Measurements from ENCODE around the gene RD3L. TPM values are rescaled to one million over a fixed set of nuclear protein-coding genes. Genes with fewer than 3 reads are reported as not detected.

RD3L gene
- total RNA-seq, 1 donor from 2014 or later = not detected

DNA sequence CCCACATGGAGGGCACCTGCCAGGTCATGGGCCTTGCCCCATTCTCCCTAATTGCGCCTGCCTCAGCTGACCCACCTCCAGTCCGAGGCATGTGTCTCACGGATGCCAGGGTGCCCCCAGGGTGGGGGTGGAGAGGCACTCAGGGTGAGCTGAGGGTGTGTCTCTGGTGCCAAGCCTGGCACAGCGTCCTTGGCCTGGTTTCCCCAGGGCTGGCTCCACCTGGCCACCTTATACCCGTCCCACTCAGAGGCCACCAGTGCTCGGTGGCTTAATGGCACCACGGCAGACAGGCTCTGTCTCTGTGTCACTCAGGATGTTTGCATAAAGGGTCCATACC, 47.6 kb downstream of the RD3L start:
- no peak for DNase-seq (ENCODE audit: low spot score)
- H3K36me3 Mint-ChIP-seq (ENCODE audit: low read depth) = peaks cover 2% of the 10 kb centered on the region

GRCh38 chr14:103894034-103894722, 48.2 kb downstream of the RD3L start:
- Mint-ChIP-seq H3K27me3 (ENCODE audit: low read depth) (no peaks in the 10 kb centered on the region), H3K36me3 (ENCODE audit: low read depth) (peaks cover 2% of the 10 kb centered on the region), H3K27ac (ENCODE audit: unreplicated experiment) (no peak overlapping the region), H3K4me1 (ENCODE audit: low read depth) (no peaks in the 10 kb centered on the region), H3K4me3 (ENCODE audit: unreplicated experiment) (no peak overlapping the region), H3K9me3 (ENCODE audit: low read depth) (no peaks in the 10 kb centered on the region)
- DNase-seq (ENCODE audit: low spot score) = no peak
- TF ChIP-seq CTCF (IDR thresholded peaks at IDR 0.05) = no peak

More for the DNA sequence above, 47.6 kb downstream of the RD3L start:
- TF ChIP-seq CTCF (IDR thresholded peaks at IDR 0.05) = no peak
- Mint-ChIP-seq H3K4me3 (ENCODE audit: unreplicated experiment) (no peak overlapping the region), H3K27me3 (ENCODE audit: low read depth) (no peaks in the 10 kb centered on the region), H3K9me3 (ENCODE audit: low read depth) (no peaks in the 10 kb centered on the region), H3K27ac (ENCODE audit: unreplicated experiment) (no peak overlapping the region), H3K4me1 (ENCODE audit: low read depth) (no peaks in the 10 kb centered on the region)

- no peak for TF ChIP-seq CTCF (IDR thresholded peaks at IDR 0.05)
- peaks cover 2% of the 10 kb centered on the region for H3K36me3 Mint-ChIP-seq (ENCODE audit: low read depth)
- no peak overlapping the region for H3K4me3 Mint-ChIP-seq (ENCODE audit: unreplicated experiment)
- H3K27ac Mint-ChIP-seq (ENCODE audit: unreplicated experiment) = no peak overlapping the region
- DNase-seq (ENCODE audit: low spot score) = no peak
- H3K27me3 Mint-ChIP-seq (ENCODE audit: low read depth) = no peaks in the 10 kb centered on the region
- no peaks in the 10 kb centered on the region for H3K9me3 Mint-ChIP-seq (ENCODE audit: low read depth)
- no peaks in the 10 kb centered on the region for H3K4me1 Mint-ChIP-seq (ENCODE audit: low read depth)
Measured at GRCh38 chr14:103892247-103892646, 50.1 kb downstream of the RD3L start.

DNA sequence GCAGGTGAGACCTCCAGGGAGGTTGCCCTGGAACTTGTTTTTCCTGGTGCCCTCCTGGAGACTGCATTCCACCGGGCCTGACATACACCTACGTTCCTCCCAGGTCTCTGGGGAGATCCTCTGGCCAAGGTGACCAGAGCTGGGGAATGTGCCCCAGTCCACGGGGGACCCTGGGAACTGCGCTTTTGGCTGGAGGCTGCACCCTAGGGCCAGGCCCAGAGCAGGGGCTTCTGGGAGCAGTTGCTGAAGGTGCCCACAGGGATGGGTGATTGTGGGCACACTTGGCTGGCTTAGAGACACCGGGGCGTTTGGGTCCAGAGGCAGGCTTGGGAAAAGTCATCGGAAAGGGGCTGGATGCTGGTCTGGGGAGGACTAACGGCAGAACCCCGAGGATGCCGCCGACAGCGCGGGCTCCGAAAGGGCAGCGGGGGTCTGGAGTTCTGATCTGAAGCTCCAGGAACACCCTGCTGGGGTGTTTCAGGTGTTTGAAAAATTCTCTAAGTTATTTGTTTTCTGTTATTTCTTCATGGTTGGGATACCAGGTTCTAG, 50.6 kb downstream of the RD3L start:
- Mint-ChIP-seq H3K9me3 (ENCODE audit: low read depth) (no peaks in the 10 kb centered on the region), H3K36me3 (ENCODE audit: low read depth) (peaks cover 2% of the 10 kb centered on the region), H3K27me3 (ENCODE audit: low read depth) (peaks cover 1% of the 10 kb centered on the region), H3K27ac (ENCODE audit: unreplicated experiment) (no peak overlapping the region), H3K4me3 (ENCODE audit: unreplicated experiment) (no peak overlapping the region), H3K4me1 (ENCODE audit: low read depth) (no peaks in the 10 kb centered on the region)
- TF ChIP-seq CTCF (IDR thresholded peaks at IDR 0.05) = no peak
- no peak for DNase-seq (ENCODE audit: low spot score)

DNA sequence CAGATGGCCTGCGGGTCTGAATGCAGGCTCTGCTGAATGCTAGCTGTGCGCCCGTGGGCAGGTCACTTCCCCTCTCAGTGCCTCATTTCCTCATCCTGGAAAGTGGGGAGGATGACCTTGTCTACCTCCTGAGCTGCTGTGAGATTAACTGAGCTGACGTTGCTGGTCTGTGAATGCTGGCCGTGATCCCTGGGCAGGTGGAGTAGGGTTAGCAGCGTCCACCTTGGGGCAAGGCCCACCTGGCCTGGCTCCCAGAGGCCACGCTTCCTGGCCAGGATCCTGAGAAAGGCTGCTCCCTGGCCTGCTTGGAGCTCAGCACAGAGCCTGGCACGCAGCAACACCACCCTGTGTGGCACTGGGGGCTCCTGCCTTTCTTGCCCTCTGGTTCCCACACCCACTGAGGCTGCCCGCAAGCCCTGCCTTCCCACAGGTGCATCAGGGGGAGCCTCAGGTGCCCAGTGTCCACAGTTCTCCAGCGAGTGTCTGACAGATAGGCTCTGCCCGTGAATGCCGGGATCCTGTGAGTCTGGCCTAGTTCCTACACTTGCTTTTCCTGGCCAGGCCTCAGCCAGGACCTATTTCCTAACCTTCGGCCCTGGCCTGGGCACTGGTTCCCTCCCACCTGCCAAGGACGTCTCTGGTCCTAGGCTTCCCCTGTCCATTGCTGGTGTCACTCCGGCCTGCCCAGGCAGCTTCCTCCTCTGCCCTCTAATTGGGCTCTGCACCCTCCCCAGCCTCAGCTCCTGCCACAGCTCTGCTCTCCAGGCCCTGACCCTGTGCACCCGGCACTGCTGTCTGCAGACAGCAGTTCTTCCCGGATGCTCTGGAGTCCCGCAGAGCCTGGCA, 51.3 kb downstream of the RD3L start:
- H3K9me3 Mint-ChIP-seq (ENCODE audit: low read depth) = no peaks in the 10 kb centered on the region
- no peak for TF ChIP-seq CTCF (IDR thresholded peaks at IDR 0.05)
- peaks cover 4% of the 10 kb centered on the region for H3K4me1 Mint-ChIP-seq (ENCODE audit: low read depth)
- peaks cover 8% of the 10 kb centered on the region for H3K27me3 Mint-ChIP-seq (ENCODE audit: low read depth)
- no peak for DNase-seq (ENCODE audit: low spot score)
- H3K4me3 Mint-ChIP-seq (ENCODE audit: unreplicated experiment) = no peak overlapping the region
- H3K27ac Mint-ChIP-seq (ENCODE audit: unreplicated experiment) = no peak overlapping the region
- H3K36me3 Mint-ChIP-seq (ENCODE audit: low read depth) = no peaks in the 10 kb centered on the region
